Tongue (tissue), 3 donors: ENCODE results near the gene TATDN2. TPM values are rescaled to one million over a fixed set of nuclear protein-coding genes. Genes with fewer than 3 reads are reported as not detected.

ENCODE experiments used
- DNase-seq: peaks from one replicate; pipeline ENCODE4 v3.0.0-alpha.2; 2015
- small RNA-seq: library from RNA; depleted of rRNA; stranded (forward); fragments of <200 nt; gene quantifications from one replicate; pipeline ENCODE3, GENCODE V24; 2014; ENCODE audit warnings: low replicate concordance
- total RNA-seq: library from RNA; depleted of rRNA; stranded (reverse); fragments of >200 nt; gene quantifications from one replicate; pipeline ENCODE4 v1.2.3, GENCODE V29; 2014

The TATDN2 gene
- total RNA-seq, 1 donor from 2014 or later: 15.5 TPM

DNA sequence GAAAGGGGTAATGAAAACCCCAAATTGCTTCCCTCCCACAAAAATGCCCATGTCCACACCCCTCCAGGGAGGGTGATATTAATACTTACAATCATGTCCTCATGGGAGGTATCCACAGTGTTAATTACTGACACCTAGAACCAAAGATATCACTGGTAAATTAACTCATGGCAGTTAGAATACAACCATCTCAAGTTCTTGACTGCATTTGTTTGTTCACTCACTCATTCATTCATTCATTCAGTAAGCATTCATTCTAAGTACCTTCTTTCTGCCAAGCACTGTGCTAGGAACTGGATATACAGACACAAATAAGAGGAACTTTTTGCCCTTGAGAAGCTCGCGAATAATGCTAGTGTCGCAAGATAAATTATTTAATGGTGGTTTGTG is 69.7 kb downstream of the TATDN2 start:
- no peak for DNase-seq

DNA sequence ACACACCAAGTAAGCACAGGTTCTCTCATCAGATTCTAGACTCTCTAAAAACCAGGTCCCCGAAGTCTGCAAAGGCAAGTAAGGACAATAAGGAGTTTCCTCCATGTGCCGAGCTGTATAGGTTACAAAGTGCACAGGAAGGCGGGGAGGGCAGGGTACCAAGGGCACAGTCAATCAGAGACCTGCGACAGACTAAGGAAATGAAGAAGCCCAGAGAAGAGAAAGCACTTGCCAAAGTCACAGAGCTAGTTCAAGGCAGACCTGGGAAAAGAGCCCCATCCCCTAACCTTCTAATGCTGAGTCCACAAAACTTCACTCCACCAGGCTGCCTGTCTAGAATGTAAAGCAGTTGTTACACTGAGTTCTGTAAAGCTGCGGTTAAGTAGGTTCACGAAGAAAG is 71.0 kb downstream of the TATDN2 start:
- no peak for DNase-seq

DNA sequence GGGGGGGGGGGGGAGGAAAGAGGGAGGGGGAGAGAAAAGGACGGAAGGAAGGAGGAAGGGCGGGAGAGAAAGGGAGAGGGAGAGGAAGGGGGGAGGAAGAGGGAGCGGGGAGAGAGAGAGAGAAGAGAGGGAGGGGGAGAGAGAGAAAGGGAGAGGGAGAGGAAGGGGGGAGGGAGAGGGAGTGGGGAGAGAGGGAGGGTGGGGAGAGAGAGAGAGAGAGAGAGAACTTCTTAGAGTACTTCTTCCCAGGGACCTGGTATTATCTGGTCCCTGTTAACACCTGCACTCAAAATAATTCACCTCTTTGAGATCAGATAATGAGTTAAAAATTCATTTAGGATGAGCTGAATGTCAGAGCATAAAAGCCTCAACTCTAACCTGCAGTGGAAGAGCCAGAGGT is 71.5 kb downstream of the TATDN2 start:
- DNase-seq: no peak

GRCh38 chr3:10320320-10320677 is 72.0 kb downstream of the TATDN2 start:
- DNase-seq: no peak

- no peak for DNase-seq
Observed at GRCh38 chr3:10321630-10322351, 73.5 kb downstream of the TATDN2 start.

- no peak for DNase-seq
Observed at GRCh38 chr3:10322352-10322710, 74.1 kb downstream of the TATDN2 start.

DNA sequence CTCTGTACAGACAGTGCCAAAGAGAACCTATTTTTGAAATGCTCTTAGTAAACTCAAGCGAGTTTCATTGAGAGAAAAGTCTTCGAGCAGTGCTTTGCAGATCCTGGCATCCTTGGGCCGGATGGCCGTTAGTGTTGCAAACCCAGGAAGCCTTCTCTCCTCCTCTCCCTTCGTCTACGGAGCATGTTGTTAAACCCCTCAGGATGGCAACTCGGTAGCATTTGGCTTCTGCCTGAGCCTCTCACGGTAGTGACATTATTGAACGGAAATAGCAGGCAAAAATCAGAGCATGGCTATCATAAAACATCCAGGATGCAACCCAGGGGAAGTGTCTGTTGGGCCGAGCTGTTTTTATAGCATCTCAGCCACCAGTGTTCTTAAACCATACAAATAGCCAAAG is 79.3 kb downstream of the TATDN2 start:
- no peak for DNase-seq

DNA sequence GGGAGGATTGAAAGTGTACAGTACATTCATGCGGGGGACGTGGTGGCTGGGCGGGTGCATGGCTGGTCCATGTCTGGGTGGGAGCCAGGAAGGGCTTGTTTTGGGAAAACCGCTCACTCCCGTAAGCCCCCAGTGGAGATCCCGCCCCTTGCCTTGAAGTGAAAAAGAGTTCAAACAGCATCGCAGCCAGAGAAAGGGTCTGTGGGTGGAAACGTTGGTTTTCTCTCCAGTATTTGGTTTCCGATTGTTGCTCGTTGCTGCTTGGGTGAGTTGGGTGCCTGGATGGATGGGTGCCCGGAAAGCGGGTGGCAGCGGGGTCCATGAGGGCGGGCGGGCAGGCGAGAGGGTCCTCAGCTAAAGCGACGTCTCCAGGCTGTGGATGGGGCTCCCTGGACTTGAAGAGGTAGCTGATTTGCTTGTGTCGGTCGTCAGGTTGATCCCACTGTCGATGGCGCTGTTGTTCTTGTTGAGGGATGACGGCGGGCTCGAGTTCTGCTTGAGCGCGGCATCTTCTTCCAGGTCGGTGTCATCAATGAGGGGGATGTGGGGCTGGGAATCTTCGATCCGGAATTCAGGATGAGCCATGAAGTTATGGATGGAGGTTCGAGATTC is 80.3 kb downstream of the TATDN2 start:
- no peak for DNase-seq

GRCh38 chr3:10329495-10330015 is 81.3 kb downstream of the TATDN2 start:
- no peak for DNase-seq

GRCh38 chr3:10330319-10330718 is 82.1 kb downstream of the TATDN2 start:
- DNase-seq: no peak

Small RNA genes within 50 kb of the gene (small RNA-seq; reads per million reads assigned to genes)
- gene MIR378B: 13.6 reads per million, percentile 94 among the genes with 10 or more reads in this experiment
- not detected for gene RF02126

Other genes with a start within 250 kb of the TATDN2 start
- gene FANCD2, start 222.0 kb upstream of the TATDN2 start, total RNA-seq: 12.7 TPM
- not detected for gene FANCD2OS, start 140.2 kb upstream of the TATDN2 start, total RNA-seq
- gene BRK1, start 132.8 kb upstream of the TATDN2 start, total RNA-seq: 107 TPM
- gene VHL, start 106.7 kb upstream of the TATDN2 start, total RNA-seq: 44.9 TPM
- 6.3 TPM for gene IRAK2, start 83.5 kb upstream of the TATDN2 start, total RNA-seq
- not detected for gene GHRL, start 44.5 kb downstream of the TATDN2 start, total RNA-seq
- gene SEC13, start 72.7 kb downstream of the TATDN2 start, total RNA-seq: 117 TPM